Stimulated activated CD4-positive, alpha-beta T cell treated with anti-CD3 and anti-CD28 coated beads, TNF-alpha, amount 100 ng/mL, for 1 hour (primary cell): ENCODE results near the gene CACNA2D3.

Experiments
- DNase-seq, 3 donors: peaks; one replicate each; pipeline ENCODE4 v3.0.0-alpha.2; 2020; ENCODE audit warnings: low read depth in 3 of 3, low spot score in 1 of 3

The CACNA2D3 gene

GRCh38 chr3:54777141-54777540 lies 654.8 kb downstream of the CACNA2D3 start:
- DNase-seq: no peak

GRCh38 chr3:54780336-54780735 lies 658.0 kb downstream of the CACNA2D3 start:
- DNase-seq: no peak

- DNase-seq: no peak
Observed at GRCh38 chr3:54781728-54782127, 659.4 kb downstream of the CACNA2D3 start.

- no peak for DNase-seq
Observed at GRCh38 chr3:54783611-54784010, 661.3 kb downstream of the CACNA2D3 start.

- DNase-seq: no peak
Observed at GRCh38 chr3:54784021-54784420, 661.7 kb downstream of the CACNA2D3 start.

- DNase-seq: no peak
Observed at GRCh38 chr3:54785976-54786375, 663.6 kb downstream of the CACNA2D3 start.

GRCh38 chr3:54790051-54790450 lies 667.7 kb downstream of the CACNA2D3 start:
- no peak for DNase-seq

- no peak for DNase-seq
Observed at GRCh38 chr3:54791501-54792156, 669.3 kb downstream of the CACNA2D3 start.

GRCh38 chr3:54792584-54792983 lies 670.2 kb downstream of the CACNA2D3 start:
- DNase-seq: no peak

- DNase-seq: no peak
Observed at GRCh38 chr3:54793171-54793570, 670.8 kb downstream of the CACNA2D3 start.

- no peak for DNase-seq
Observed at GRCh38 chr3:54797111-54797510, 674.8 kb downstream of the CACNA2D3 start.

GRCh38 chr3:54800478-54800877 lies 678.1 kb downstream of the CACNA2D3 start:
- no peak for DNase-seq

GRCh38 chr3:54801977-54802376 lies 679.6 kb downstream of the CACNA2D3 start:
- DNase-seq: no peak

GRCh38 chr3:54810401-54810800 lies 688.0 kb downstream of the CACNA2D3 start:
- DNase-seq: no peak

GRCh38 chr3:54814224-54814623 lies 691.9 kb downstream of the CACNA2D3 start:
- no peak for DNase-seq

GRCh38 chr3:54817628-54818027 lies 695.3 kb downstream of the CACNA2D3 start:
- DNase-seq: no peak

GRCh38 chr3:54818486-54818885 lies 696.1 kb downstream of the CACNA2D3 start:
- no peak for DNase-seq

GRCh38 chr3:54818942-54819341 lies 696.6 kb downstream of the CACNA2D3 start:
- DNase-seq: no peak

- no peak for DNase-seq
Observed at GRCh38 chr3:54819946-54820345, 697.6 kb downstream of the CACNA2D3 start.

- DNase-seq: no peak
Observed at GRCh38 chr3:54822206-54822605, 699.9 kb downstream of the CACNA2D3 start.

- no peak for DNase-seq
Observed at GRCh38 chr3:54826251-54826691, 703.9 kb downstream of the CACNA2D3 start.

GRCh38 chr3:54827056-54827687 lies 704.8 kb downstream of the CACNA2D3 start:
- DNase-seq: no peak

- no peak for DNase-seq
Observed at GRCh38 chr3:54827776-54828175, 705.4 kb downstream of the CACNA2D3 start.
